ENCODE data around the gene AHNAK. TPM values are rescaled to one million over a fixed set of nuclear protein-coding genes. Genes with fewer than 3 reads are reported as not detected.

The AHNAK gene
- total RNA-seq, 4 donors from 2014 or later = 374 to 1,261 (median 571) TPM

DNA sequence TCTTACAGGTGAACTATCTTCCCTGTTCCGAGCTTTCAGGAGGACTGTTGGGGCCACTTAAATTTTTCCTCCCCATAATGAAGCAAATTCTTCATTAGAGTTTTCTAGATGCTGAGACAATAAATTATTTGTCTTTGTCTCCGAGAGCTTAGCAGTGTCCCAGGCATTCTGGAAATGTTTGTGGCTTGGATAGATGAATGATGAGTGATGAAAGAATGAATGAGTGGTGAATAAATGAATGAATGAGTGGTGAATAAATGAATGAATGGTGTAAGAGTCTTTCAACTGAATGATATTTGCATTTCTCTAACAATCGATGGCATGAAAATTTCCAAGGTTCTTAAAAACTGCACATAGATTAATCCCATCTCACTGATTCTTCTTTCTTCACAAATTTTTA, 52.8 kb downstream of the AHNAK start:
- in situ Hi-C loops (cut with MboI; ENCODE audit: low sequenced_read_pairs in 4 of 4) = loop anchor here in 1 of 4 donors (10.0 kb wide), 1 partner anchor 61 kb away; no protein-coding TSS in a partner anchor
- intact Hi-C loops (cut with DNase I; ENCODE audit: low total_unique reads) = no loop called here

DNA sequence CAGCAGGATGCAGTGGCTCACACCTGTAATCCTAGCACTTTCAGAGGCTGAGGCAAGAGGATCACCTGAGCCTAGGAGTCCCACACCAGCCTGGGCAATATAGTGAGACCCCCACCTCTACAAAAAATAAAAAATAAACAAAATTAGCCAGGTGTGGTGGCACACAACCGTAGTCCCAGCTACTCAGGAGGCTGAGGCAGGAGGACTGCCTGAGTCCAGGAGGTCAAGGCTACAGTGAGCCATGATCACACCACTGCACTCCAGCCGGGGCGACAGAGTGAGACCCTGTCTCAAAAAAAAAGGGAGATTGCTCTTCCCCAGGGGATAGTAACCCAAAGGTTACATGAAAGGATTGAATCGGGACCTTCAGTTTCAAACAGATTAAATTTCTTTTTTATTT, 54.0 kb downstream of the AHNAK start:
- Histone ChIP-seq H3K9me3 (no peaks in the 10 kb centered on the region), H3K27ac (no peak overlapping the region), H3K27me3 (no peaks in the 10 kb centered on the region), H3K4me3 (no peak overlapping the region), H3K36me3 (no peaks in the 10 kb centered on the region), H3K4me1 (peaks cover 0 to 12% of the 10 kb centered on the region in 2 donors)
- TF ChIP-seq, protein P1, sequence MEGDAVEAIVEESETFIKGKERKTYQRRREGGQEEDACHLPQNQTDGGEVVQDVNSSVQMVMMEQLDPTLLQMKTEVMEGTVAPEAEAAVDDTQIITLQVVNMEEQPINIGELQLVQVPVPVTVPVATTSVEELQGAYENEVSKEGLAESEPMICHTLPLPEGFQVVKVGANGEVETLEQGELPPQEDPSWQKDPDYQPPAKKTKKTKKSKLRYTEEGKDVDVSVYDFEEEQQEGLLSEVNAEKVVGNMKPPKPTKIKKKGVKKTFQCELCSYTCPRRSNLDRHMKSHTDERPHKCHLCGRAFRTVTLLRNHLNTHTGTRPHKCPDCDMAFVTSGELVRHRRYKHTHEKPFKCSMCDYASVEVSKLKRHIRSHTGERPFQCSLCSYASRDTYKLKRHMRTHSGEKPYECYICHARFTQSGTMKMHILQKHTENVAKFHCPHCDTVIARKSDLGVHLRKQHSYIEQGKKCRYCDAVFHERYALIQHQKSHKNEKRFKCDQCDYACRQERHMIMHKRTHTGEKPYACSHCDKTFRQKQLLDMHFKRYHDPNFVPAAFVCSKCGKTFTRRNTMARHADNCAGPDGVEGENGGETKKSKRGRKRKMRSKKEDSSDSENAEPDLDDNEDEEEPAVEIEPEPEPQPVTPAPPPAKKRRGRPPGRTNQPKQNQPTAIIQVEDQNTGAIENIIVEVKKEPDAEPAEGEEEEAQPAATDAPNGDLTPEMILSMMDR (IDR thresholded peaks at IDR 0.05 in 4 of 5, conservative IDR thresholded peaks at IDR 0.05 in 1 of 5) = no peak
- no peak for TF ChIP-seq POLR2A (IDR thresholded peaks at IDR 0.05)
- intact Hi-C loops (cut with DNase I; ENCODE audit: low total_unique reads) (no loop called here), in situ Hi-C loops (cut with MboI; ENCODE audit: low sequenced_read_pairs in 4 of 4) (loop anchor here in 1 of 4 donors (10.0 kb wide), 1 partner anchor 62 kb away; no protein-coding TSS in a partner anchor)
- DNase-seq (no peak), ATAC-seq (no peak)

More for the DNA sequence above, 52.8 kb downstream of the AHNAK start:
- no peak overlapping the region for H3K27ac ChIP-seq
- DNase-seq = no peak
- no peaks in the 10 kb centered on the region for H3K27me3 ChIP-seq
- no peak for ATAC-seq
- peaks cover 0 to 19% of the 10 kb centered on the region in 2 donors for H3K4me1 ChIP-seq
- H3K4me3 ChIP-seq = no peak overlapping the region
- H3K9me3 ChIP-seq = no peaks in the 10 kb centered on the region
- no peaks in the 10 kb centered on the region for H3K36me3 ChIP-seq
- no peak for TF ChIP-seq POLR2A (IDR thresholded peaks at IDR 0.05)
- TF ChIP-seq, protein P1 (IDR thresholded peaks at IDR 0.05 in 4 of 5, conservative IDR thresholded peaks at IDR 0.05 in 1 of 5) = no peak

DNA sequence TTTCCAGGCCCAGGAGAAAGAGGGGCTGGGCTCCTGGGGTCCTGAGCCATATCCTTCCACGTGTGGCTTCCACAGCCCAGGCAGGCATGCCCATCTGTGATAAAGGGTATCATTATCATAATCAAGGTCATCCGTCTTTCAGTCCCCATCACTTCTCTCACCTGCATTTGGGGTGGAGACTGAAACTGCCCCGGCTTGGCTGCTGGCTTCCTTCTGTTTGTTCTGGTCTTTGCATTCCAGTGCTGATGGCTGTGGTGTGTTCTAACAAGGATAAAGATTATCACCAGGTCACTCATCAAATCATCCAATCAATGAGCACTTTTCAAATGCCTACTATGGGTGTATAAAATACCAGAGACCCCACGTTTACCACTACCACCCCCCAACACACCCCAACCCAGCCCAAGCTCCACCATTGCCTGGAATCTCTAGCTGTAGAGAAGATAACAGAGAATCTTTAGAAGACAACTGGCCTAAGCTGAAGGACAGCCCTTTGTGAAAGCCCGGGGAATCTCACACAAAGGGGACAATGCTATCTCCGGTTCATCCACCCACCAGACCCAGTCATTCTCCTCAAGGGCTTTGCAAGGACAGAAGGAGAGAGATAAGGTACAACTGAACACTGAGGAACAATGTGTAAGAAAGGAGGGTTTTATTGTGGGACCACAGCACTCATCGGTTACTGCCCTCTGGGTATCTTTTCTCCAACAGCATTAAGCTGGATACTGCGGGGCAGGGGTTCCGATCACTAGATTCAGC, 54.9 kb downstream of the AHNAK start:
- Histone ChIP-seq H3K36me3 (no peaks in the 10 kb centered on the region), H3K27ac (no peak overlapping the region), H3K9me3 (no peaks in the 10 kb centered on the region), H3K4me1 (peaks cover 0 to 3% of the 10 kb centered on the region in 2 donors), H3K27me3 (no peaks in the 10 kb centered on the region), H3K4me3 (no peak overlapping the region)
- in situ Hi-C loops (cut with MboI; ENCODE audit: low sequenced_read_pairs in 4 of 4) = loop anchor here in 1 of 4 donors (10.0 kb wide), 1 partner anchor 63 kb away; no protein-coding TSS in a partner anchor
- no peak for TF ChIP-seq POLR2A (IDR thresholded peaks at IDR 0.05)
- TF ChIP-seq, protein P1 (IDR thresholded peaks at IDR 0.05 in 4 of 5, conservative IDR thresholded peaks at IDR 0.05 in 1 of 5) = no peak
- intact Hi-C loops (cut with DNase I; ENCODE audit: low total_unique reads) = no loop called here
- no peak for ATAC-seq
- DNase-seq = no peak

DNA sequence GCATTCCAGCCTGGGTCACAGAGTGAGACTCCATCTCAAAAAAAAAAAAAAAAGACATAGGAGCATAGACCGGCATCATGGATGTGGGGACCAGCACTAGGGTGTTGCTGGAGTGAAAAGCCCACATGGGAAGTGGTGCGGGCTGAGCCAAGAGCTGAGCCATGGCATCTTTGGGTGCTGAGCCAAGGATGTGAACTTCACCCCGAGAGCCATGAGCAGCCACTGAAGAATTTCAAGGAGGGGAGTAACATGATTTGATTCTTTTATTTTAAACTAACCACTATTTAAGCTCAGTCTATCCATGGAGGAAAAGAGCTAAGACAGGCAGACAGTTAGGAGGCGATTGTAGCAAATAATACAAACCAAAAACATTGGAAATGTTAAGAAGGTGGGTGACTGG, 57.4 kb downstream of the AHNAK start:
- no peak overlapping the region for H3K4me3 ChIP-seq
- intact Hi-C loops (cut with DNase I; ENCODE audit: low total_unique reads) = no loop called here
- ATAC-seq (no peak), DNase-seq (no peak)
- in situ Hi-C loops (cut with MboI; ENCODE audit: low sequenced_read_pairs in 4 of 4) = no loop called here
- H3K36me3 ChIP-seq = no peaks in the 10 kb centered on the region
- no peaks in the 10 kb centered on the region for H3K9me3 ChIP-seq
- no peaks in the 10 kb centered on the region for H3K4me1 ChIP-seq
- TF ChIP-seq, protein P1 (IDR thresholded peaks at IDR 0.05 in 4 of 5, conservative IDR thresholded peaks at IDR 0.05 in 1 of 5) = no peak
- no peak for TF ChIP-seq POLR2A (IDR thresholded peaks at IDR 0.05)
- H3K27ac ChIP-seq = no peak overlapping the region
- no peaks in the 10 kb centered on the region for H3K27me3 ChIP-seq
